Measurements from ENCODE around the gene FBXO24.

The FBXO24 gene

DNA sequence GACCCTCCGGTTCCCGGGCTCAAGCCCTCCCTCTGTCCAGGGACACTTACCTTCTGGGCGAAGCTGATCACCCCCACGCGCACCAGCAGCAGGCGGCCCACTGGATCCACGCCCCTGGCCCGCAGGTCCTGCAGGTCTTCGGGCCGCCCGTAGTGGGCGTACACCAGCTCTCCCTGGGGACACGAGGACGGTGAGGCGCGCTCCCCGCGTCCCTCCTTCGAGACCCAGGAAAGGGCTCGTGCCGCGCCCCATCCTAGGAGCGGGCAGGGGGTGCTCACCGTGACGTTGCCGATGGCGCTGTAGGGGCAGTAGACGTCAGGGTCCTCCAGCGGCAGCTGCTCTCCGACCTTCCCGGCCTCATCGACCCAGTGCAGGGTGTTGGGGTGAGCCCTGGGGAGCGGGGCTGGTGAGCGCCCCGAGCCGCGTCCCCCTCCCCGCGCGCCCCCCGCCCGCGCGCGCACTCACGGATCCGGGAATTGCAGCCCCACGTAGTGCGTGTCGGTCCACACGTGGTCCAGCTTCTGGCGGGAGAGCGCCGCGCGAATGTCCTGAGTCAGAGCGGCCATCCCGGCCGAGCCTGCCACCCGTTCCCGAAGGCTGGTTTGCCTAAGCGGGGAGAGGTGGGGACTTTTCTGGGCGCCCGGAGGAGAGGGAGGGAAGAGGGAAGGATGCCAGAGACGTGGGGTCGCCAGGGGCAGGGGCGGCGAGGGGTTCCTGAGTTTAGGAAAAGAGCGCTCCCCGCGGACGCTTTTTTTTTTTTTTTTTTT is 47.0 kb downstream of the FBXO24 start:
- peaks cover 22% of the 10 kb centered on the region for H3K27me3 ChIP-seq (replicated peaks; ENCODE audit: control insufficient read depth, insufficient read depth, low read length)
- H3K9me3 ChIP-seq (ENCODE audit: control insufficient read depth, low read length), result no peaks in the 10 kb centered on the region
- no peaks in the 10 kb centered on the region for H3K36me3 ChIP-seq (ENCODE audit: control insufficient read depth, insufficient read depth, low read length, severe bottlenecking)
- peak overlapping the region; percentile 25 for H3K9ac ChIP-seq (ENCODE audit: low read length)
- peak overlapping the region; percentile 72 for H3K4me3 ChIP-seq (ENCODE audit: low read length)
- H3K4me1 ChIP-seq (ENCODE audit: control insufficient read depth, insufficient read depth, low read length), result peaks cover 4% of the 10 kb centered on the region
- DNase-seq (ENCODE audit: low read depth), result peak; percentile 77

DNA sequence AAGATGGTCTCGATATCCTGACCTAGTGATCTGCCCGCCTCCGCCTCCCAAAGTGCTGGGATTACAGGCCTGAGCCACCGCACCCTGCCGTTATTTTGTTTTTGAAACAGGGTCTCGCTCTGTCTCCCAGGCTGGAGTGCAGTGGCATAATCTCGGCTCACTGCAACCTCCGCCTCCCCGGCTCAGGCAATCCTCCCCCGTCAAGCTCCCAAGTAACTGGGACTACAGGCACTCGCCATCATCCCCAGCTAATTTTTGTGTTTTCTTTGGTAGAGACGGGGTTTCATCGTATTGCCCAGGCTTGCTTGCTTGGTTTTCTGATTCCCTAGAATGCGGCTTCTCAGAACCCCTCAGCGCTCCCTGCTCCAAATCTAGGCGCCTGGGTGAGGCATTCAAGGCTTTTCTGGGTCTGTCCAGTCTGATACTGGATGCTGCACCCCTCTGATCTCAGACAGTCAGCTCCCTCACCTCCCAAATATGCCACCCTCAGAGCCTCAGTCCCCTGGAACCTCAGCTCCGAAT is 53.9 kb downstream of the FBXO24 start:
- H3K4me3 ChIP-seq (ENCODE audit: low read length), result no peak overlapping the region
- H3K4me1 ChIP-seq (ENCODE audit: control insufficient read depth, insufficient read depth, low read length), result no peaks in the 10 kb centered on the region
- no peak for DNase-seq (ENCODE audit: low read depth)
- no peaks in the 10 kb centered on the region for H3K36me3 ChIP-seq (ENCODE audit: control insufficient read depth, insufficient read depth, low read length, severe bottlenecking)
- H3K27me3 ChIP-seq (replicated peaks; ENCODE audit: control insufficient read depth, insufficient read depth, low read length), result peaks cover 31% of the 10 kb centered on the region
- no peaks in the 10 kb centered on the region for H3K9me3 ChIP-seq (ENCODE audit: control insufficient read depth, low read length)
- no peak overlapping the region for H3K9ac ChIP-seq (ENCODE audit: low read length)

DNA sequence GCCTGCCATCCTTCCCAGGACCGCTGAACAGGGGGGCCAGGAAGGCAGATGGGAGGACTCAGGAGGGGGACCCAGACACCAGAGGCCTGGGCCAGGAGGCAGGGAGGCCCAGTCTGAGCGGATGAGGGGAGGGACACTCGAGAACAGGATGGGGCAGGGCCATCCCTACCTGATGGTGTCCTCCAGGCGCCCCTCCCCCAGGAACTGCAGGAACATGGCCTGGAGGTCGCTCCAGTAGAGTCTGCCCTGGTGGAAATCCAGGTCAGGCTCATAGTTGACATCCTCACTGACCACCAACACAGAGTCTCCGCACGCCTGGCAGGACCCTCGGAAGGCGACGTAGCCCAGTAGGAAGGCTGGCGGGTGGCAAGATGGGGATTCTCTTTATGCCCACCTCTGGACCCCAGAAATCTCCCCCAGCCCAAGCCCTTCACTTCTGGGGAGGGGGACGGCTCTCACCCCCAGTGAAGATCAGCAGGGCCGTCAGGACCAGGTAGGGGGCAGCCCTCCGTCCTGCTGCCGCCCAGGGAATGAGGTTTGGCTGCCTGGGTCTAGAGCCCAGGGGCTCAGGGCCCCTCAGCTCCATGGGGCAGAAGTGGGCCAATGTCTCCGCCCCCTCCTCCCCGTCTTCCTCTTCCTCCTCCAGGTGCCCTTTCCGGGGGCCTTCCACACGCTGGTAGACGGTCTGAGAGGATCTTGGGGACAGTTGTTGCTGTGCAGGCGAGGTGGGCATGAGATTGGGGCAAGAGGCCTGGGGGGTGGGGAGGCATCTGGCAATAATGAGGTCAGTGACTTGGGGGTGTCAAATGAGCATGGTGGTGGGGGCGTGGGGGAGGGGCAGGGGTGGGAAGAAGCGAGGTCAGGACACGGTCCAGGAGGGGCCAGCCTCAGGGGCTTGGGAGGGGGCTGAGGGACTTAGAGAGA is 54.7 kb downstream of the FBXO24 start:
- Histone ChIP-seq H3K27me3 (replicated peaks; ENCODE audit: control insufficient read depth, insufficient read depth, low read length) (peaks cover 37% of the 10 kb centered on the region), H3K9ac (ENCODE audit: low read length) (no peak overlapping the region), H3K9me3 (ENCODE audit: control insufficient read depth, low read length) (no peaks in the 10 kb centered on the region), H3K36me3 (ENCODE audit: control insufficient read depth, insufficient read depth, low read length, severe bottlenecking) (no peaks in the 10 kb centered on the region), H3K4me1 (ENCODE audit: control insufficient read depth, insufficient read depth, low read length) (no peaks in the 10 kb centered on the region), H3K4me3 (ENCODE audit: low read length) (no peak overlapping the region)
- DNase-seq (ENCODE audit: low read depth), result no peak

DNA sequence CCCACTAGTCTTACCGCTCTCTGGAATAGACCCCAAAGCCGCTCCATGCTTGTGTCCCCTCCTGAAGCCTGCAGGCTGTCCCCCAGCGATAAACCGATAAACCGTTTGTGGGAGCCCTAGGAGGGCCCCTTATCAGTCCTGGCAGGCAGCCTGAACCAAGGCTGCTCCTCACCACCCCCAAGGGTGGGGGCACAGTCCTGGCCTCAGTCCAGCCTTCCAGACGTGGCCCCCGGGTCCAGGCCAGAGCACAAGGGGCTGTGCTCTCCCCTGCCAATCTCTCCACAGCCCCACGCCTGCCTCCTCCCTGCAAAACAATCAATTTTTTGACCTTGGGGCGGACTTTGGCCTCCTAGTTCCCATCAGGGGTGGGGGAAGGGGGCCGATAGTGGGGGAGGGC is 55.3 kb downstream of the FBXO24 start, which contains the start of gene TFR2:
Gene TFR2, minus strand, starts transcription at position 90 of the 397 bp plus-strand sequence. Its CDS starts 43 bp downstream, at position 47.
- DNase-seq (ENCODE audit: low read depth), result no peak
- no peak within 1 kb of the TSS for H3K9ac ChIP-seq (ENCODE audit: low read length)
- no peaks in the 10 kb centered on the region for H3K9me3 ChIP-seq (ENCODE audit: control insufficient read depth, low read length)
- H3K4me3 ChIP-seq (ENCODE audit: low read length), result no peak within 1 kb of the TSS
- H3K36me3 ChIP-seq (ENCODE audit: control insufficient read depth, insufficient read depth, low read length, severe bottlenecking), result no peaks in the 10 kb centered on the region
- peaks cover 41% of the 10 kb centered on the region for H3K27me3 ChIP-seq (replicated peaks; ENCODE audit: control insufficient read depth, insufficient read depth, low read length)
- no peaks in the 10 kb centered on the region for H3K4me1 ChIP-seq (ENCODE audit: control insufficient read depth, insufficient read depth, low read length)

DNA sequence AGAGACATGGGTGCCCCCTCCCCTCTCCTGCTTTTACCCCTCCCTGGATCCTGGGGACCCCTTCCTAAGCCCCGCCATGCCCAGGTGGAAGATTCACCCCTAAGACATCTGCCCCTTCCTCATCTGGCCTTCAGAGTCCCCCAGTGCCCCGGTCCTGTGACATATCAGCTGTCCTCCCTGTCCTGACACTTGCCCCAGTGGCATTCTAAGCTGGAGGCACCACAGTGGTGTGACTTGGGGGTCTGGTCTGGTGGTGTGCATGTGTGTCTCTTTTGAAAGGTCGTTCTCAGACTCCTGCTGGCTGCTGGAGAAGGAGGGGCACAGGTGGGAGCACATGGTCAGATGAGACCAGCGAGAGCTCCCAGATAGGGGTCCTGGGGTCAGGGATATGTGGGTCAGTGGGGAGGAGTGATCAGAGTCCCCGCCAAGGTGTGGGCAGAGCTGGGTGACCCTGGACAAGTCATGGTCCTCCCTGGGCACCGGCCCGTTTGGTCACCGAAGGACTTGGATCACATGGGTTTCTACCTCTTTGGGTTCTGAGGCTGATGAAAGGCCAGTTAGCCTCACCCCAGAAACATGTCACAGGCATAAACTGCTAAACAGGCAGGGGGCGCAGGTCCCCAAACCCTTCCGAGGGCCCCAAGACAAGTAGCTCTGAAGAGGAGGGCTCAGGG is 55.9 kb downstream of the FBXO24 start:
- no peaks in the 10 kb centered on the region for H3K4me1 ChIP-seq (ENCODE audit: control insufficient read depth, insufficient read depth, low read length)
- H3K9ac ChIP-seq (ENCODE audit: low read length), result no peak overlapping the region
- no peak for DNase-seq (ENCODE audit: low read depth)

DNA sequence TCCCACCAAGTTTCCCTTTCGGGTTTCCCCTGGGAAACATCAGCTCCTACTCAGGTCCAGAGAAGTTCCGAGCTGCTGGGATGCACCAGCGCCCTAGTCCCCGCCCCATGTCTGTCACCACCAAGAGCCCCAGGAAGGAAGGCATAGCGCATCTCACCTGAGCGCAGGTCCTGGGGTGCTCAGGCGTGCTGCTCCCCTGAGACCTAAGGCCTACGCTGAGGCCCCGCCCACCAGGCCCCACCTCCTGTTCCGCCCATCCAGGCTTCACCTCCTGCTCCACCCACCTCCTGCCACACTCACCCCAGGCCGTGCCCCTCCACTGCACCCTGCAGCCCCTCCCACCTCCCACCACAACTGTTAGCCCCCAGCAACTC is 56.4 kb downstream of the FBXO24 start:
- Histone ChIP-seq H3K36me3 (ENCODE audit: control insufficient read depth, insufficient read depth, low read length, severe bottlenecking) (no peaks in the 10 kb centered on the region), H3K4me1 (ENCODE audit: control insufficient read depth, insufficient read depth, low read length) (no peaks in the 10 kb centered on the region), H3K9ac (ENCODE audit: low read length) (no peak overlapping the region), H3K27me3 (replicated peaks; ENCODE audit: control insufficient read depth, insufficient read depth, low read length) (peaks cover 39% of the 10 kb centered on the region), H3K9me3 (ENCODE audit: control insufficient read depth, low read length) (no peaks in the 10 kb centered on the region), H3K4me3 (ENCODE audit: low read length) (no peak overlapping the region)
- no peak for DNase-seq (ENCODE audit: low read depth)

More for the DNA sequence above, 55.9 kb downstream of the FBXO24 start:
- H3K36me3 ChIP-seq (ENCODE audit: control insufficient read depth, insufficient read depth, low read length, severe bottlenecking), result no peaks in the 10 kb centered on the region
- no peaks in the 10 kb centered on the region for H3K9me3 ChIP-seq (ENCODE audit: control insufficient read depth, low read length)
- H3K27me3 ChIP-seq (replicated peaks; ENCODE audit: control insufficient read depth, insufficient read depth, low read length), result peaks cover 37% of the 10 kb centered on the region
- H3K4me3 ChIP-seq (ENCODE audit: low read length), result no peak overlapping the region

DNA sequence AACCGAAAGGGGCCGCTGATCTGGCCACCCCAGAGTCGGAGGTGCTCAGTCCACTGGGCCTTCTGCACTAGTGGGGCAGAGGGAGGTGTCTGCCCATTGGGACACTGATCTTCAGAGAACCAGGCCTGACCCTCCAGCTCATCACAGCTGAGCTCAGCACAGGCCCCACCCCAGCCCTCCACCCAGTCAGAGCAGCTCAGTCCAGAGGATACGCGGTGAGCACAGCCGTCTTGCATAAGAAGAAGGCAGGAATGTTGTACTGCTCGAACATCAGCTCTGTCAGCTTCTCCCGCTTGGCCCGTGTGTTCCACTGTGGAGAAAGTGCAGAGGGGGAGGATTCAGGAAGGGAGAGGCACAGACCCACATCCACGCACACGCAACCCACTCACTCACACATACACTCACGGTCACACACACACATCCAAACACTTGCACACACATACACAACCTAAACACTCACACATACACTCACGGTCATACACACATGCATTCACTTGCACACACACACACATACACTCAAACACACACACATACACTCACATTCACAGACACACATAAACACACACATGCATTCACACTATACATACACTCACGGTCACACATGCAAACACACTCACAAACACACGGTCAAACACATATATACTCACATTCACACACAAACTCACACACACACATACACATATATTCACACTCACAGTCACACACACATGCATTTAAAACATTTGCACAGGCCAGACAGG is 63.9 kb downstream of the FBXO24 start:
- Histone ChIP-seq H3K9ac (ENCODE audit: low read length) (no peak overlapping the region), H3K4me1 (ENCODE audit: control insufficient read depth, insufficient read depth, low read length) (no peaks in the 10 kb centered on the region), H3K4me3 (ENCODE audit: low read length) (no peak overlapping the region), H3K9me3 (ENCODE audit: control insufficient read depth, low read length) (no peaks in the 10 kb centered on the region), H3K27me3 (replicated peaks; ENCODE audit: control insufficient read depth, insufficient read depth, low read length) (peaks cover 38% of the 10 kb centered on the region), H3K36me3 (ENCODE audit: control insufficient read depth, insufficient read depth, low read length, severe bottlenecking) (no peaks in the 10 kb centered on the region)
- DNase-seq (ENCODE audit: low read depth), result peak; percentile 26

Measured in adipocyte (in vitro differentiated cells).